GM23248 (cell line): ENCODE results near the gene FCN3.

Source experiments
- EZH2 ChIP-seq: fragments of 200-600 bp; sonication (generic); IDR thresholded peaks from 2 replicates; pipeline ENCODE4 v1.6.1; 2018; ENCODE audit warnings: antibody characterized with exemption, mild to moderate bottlenecking; ENCODE audit not compliant: insufficient read depth, poor library complexity, severe bottlenecking
- EZH2phosphoT487 ChIP-seq: fragments of 200-600 bp; sonication (generic); IDR thresholded peaks from 2 replicates; pipeline ENCODE4 v1.6.1; 2018; ENCODE audit warnings: antibody characterized with exemption, moderate library complexity, mild to moderate bottlenecking, low read depth; ENCODE audit not compliant: insufficient read depth

- TF ChIP-seq EZH2 (no peak), EZH2phosphoT487 (no peak)
Measured at GRCh38 chr1:27403931-27404330, 29.3 kb upstream of the FCN3 start.
